Measurements from ENCODE around the gene REV1.

The REV1 gene

DNA sequence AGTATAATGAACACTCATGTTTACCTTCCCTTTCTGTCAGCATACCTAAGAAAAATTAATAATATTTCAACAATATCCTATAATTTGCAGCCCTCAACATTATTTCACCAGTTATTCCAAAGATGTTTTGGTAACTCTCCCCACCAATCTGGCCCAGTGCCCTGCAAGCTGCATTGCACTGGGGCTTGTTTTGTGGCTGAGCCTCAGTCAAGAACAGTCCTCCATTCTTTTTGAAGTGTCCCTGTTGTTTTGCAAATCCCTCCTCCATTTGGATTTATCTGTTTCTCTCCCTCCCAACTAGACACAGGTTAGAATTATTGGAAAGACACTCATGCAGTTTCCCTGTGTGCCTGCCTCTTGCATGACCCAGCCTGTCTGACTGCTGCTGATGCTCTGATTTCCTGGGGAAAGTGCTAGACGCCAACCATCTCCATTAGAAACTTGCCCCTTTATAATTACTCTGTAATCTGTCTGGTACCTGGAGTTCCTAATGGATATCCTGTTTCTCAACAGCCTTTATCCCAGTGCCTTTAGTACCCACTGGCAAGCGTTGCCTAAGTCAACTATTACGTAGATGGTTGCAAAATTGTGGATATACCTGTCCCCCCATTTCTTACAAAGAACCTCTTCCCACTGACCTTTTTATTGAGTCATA, 92.4 kb downstream of the REV1 start:
- no peak overlapping the region for H3K4me3 ChIP-seq (ENCODE audit: low read depth, low read length)
- TF ChIP-seq, protein P1, sequence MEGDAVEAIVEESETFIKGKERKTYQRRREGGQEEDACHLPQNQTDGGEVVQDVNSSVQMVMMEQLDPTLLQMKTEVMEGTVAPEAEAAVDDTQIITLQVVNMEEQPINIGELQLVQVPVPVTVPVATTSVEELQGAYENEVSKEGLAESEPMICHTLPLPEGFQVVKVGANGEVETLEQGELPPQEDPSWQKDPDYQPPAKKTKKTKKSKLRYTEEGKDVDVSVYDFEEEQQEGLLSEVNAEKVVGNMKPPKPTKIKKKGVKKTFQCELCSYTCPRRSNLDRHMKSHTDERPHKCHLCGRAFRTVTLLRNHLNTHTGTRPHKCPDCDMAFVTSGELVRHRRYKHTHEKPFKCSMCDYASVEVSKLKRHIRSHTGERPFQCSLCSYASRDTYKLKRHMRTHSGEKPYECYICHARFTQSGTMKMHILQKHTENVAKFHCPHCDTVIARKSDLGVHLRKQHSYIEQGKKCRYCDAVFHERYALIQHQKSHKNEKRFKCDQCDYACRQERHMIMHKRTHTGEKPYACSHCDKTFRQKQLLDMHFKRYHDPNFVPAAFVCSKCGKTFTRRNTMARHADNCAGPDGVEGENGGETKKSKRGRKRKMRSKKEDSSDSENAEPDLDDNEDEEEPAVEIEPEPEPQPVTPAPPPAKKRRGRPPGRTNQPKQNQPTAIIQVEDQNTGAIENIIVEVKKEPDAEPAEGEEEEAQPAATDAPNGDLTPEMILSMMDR (IDR thresholded peaks at IDR 0.05; ENCODE audit: borderline replicate concordance, insufficient read depth, low read depth, low read length), result no peak

DNA sequence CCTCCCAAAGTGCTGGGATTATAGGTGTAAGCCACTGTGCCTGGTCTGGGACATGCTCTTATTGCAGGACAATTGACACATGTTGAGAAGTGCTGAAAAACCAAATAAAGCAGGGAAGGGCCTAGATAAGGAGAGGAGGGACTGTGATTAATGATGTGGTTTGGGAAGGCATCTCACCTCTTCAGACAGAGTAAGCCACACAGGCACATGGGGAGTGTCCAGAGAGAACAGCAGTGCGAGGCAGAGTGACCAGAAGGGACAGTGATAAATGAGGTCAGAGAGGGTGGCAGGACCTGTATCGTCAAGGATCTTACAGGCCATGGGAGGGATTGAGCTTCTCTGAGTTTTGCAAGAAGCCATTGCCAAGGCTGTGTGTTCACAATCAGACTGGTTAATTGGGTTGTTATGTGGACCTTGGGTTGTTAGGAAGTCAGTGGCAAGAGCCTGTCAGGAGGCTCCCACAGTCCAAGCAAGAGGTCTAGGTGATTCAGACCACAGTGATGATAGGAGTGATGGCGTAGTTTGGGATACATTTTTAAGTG, 94.2 kb downstream of the REV1 start:
- TF ChIP-seq, protein P1 (IDR thresholded peaks at IDR 0.05; ENCODE audit: borderline replicate concordance, insufficient read depth, low read depth, low read length), result no peak
- H3K4me3 ChIP-seq (ENCODE audit: low read depth, low read length), result no peak overlapping the region

DNA sequence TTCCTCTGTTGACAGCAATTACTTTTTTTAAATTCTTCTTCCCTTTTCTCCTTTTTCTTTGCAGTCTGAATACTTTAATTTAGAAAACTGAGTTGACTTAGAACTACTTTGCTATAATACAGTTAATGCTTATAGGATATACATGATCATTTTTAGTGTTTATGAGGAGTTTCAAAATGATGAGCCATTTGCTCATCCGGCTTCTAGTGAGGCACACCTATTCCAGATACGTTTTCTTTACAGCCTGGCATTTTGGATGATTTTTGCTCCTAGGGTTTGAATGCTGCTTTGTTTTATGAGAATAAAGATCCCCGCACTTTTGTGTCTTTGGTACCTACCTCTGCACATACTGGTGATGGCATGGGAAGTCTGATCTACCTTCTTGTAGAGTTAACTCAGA, 99.9 kb downstream of the REV1 start:
- H3K4me3 ChIP-seq (ENCODE audit: low read depth, low read length), result no peak overlapping the region
- TF ChIP-seq, protein P1 (IDR thresholded peaks at IDR 0.05; ENCODE audit: borderline replicate concordance, insufficient read depth, low read depth, low read length), result no peak

DNA sequence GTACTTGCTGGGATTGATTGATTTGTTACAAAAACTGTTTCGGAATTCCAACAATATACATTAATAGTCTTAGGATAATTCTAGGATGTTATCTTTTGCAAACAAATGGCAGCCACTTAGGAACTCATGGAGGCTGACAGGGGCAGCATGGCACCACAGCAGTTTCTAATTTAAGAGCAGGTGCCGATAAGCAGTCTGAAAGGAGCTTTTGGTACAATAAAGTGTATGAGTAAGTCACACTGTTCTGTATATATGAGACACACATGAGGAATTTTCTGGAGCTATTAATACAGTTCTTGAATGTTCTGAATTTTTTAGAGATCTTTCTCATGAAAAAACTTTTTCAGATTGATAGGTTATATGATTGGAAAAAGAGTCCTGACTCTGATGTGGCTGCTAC, 100.4 kb downstream of the REV1 start:
- TF ChIP-seq, protein P1 (IDR thresholded peaks at IDR 0.05; ENCODE audit: borderline replicate concordance, insufficient read depth, low read depth, low read length), result no peak
- no peak overlapping the region for H3K4me3 ChIP-seq (ENCODE audit: low read depth, low read length)

DNA sequence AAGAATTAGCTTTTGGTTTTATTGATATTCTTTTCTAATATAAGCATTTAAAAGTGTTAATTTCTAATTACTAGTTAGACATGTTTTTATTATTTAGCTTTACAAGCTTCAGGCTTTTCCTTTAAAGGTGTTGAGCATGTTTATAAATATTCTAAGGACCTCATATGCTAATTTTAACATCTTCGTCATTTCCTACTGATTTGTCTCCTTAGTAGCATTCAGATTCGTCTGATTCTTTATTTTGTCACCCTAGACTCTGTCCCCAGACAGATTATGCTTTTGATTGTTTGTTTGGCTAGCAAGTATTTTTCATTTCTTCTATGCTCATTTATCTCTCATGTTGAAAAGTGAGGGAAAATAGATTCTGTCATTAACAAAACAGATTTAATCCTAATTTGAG, 100.9 kb downstream of the REV1 start:
- no peak overlapping the region for H3K4me3 ChIP-seq (ENCODE audit: low read depth, low read length)
- TF ChIP-seq, protein P1 (IDR thresholded peaks at IDR 0.05; ENCODE audit: borderline replicate concordance, insufficient read depth, low read depth, low read length), result no peak

DNA sequence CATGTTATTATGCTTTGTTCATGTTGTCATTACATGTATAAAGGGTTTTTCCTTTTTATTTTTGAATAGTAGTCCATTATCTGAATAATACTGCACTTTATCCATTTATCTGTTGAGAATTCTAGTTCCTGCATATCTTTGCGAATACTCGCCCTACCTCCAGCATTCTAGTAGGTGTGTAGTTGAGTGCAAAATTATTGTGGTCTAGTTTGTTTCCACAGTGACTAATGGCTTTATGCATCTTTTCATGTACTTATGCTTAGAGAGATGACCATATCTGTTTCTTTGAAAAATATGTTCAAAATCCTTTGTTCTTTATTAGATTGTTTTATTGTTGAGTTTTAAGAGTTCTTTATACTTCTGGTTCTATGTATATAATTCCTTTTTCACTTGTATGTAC, 103.8 kb downstream of the REV1 start:
- H3K4me3 ChIP-seq (ENCODE audit: low read depth, low read length), result no peak overlapping the region
- TF ChIP-seq, protein P1 (IDR thresholded peaks at IDR 0.05; ENCODE audit: borderline replicate concordance, insufficient read depth, low read depth, low read length), result no peak

DNA sequence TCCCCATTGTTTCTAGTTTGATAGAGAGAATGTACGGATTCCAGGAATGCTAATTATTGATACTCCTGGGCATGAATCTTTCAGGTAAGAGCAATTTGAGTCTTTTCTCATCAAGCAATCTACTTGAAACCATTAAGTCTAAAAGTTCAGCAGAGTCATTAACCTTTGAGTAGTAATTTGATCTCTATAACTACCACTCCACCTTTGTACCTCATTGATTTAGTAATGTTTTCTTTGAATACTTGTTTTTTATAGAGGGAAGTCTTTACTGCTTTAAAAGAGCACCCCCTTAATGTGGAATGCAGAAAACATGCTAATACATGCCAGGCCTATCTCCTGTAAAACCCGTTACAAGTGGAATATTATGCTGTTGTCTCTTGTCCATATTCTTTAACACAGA, 107.7 kb downstream of the REV1 start:
- TF ChIP-seq, protein P1 (IDR thresholded peaks at IDR 0.05; ENCODE audit: borderline replicate concordance, insufficient read depth, low read depth, low read length), result no peak

More for the DNA sequence above, 107.7 kb downstream of the REV1 start:
- H3K4me3 ChIP-seq (ENCODE audit: low read depth, low read length), result no peak overlapping the region

Data from GM12875 (cell line).